ENCODE data around the gene SS18L1.

Gene SS18L1

GRCh38 chr20:62195736-62196135 is 52.2 kb downstream of the SS18L1 start:
- no peak for DNase-seq (ENCODE audit: low spot score)

- DNase-seq (ENCODE audit: low spot score): no peak
These were observed 52.7 kb downstream of the SS18L1 start for GRCh38 chr20:62196286-62196685.

GRCh38 chr20:62197311-62197710 is 53.7 kb downstream of the SS18L1 start:
- no peak for DNase-seq (ENCODE audit: low spot score)

- no peak for DNase-seq (ENCODE audit: low spot score)
These were observed 54.2 kb downstream of the SS18L1 start for GRCh38 chr20:62197801-62198200.

GRCh38 chr20:62198496-62198895 is 54.9 kb downstream of the SS18L1 start:
- no peak for DNase-seq (ENCODE audit: low spot score)

GRCh38 chr20:62198931-62199330 is 55.4 kb downstream of the SS18L1 start:
- no peak for DNase-seq (ENCODE audit: low spot score)

- DNase-seq (ENCODE audit: low spot score): no peak
These were observed 57.1 kb downstream of the SS18L1 start for GRCh38 chr20:62200491-62201172.

GRCh38 chr20:62201173-62202082 is 57.9 kb downstream of the SS18L1 start:
- no peak for DNase-seq (ENCODE audit: low spot score)

- no peak for DNase-seq (ENCODE audit: low spot score)
These were observed 58.5 kb downstream of the SS18L1 start for GRCh38 chr20:62202083-62202395.

- DNase-seq (ENCODE audit: low spot score): no peak
These were observed 59.3 kb downstream of the SS18L1 start for GRCh38 chr20:62202676-62203377.

GRCh38 chr20:62203378-62204030 is 59.9 kb downstream of the SS18L1 start:
- no peak for DNase-seq (ENCODE audit: low spot score)

- no peak for DNase-seq (ENCODE audit: low spot score)
These were observed 62.2 kb downstream of the SS18L1 start for GRCh38 chr20:62205618-62206387.

- no peak for DNase-seq (ENCODE audit: low spot score)
These were observed 62.8 kb downstream of the SS18L1 start for GRCh38 chr20:62206388-62206775.

GRCh38 chr20:62208061-62208794 is 64.7 kb downstream of the SS18L1 start:
- DNase-seq (ENCODE audit: low spot score): no peak

GRCh38 chr20:62208795-62209755 is 65.5 kb downstream of the SS18L1 start:
- DNase-seq (ENCODE audit: low spot score): no peak

GRCh38 chr20:62209850-62210495 is 66.4 kb downstream of the SS18L1 start:
- no peak for DNase-seq (ENCODE audit: low spot score)

GRCh38 chr20:62210496-62210855 is 66.9 kb downstream of the SS18L1 start:
- no peak for DNase-seq (ENCODE audit: low spot score)

GRCh38 chr20:62211216-62211615 is 67.6 kb downstream of the SS18L1 start:
- no peak for DNase-seq (ENCODE audit: low spot score)

- DNase-seq (ENCODE audit: low spot score): no peak
These were observed 68.3 kb downstream of the SS18L1 start for GRCh38 chr20:62211769-62212288.
